Mammary epithelial cell (primary cell): Measurements from ENCODE around the gene SMIM12.

Source experiments
- EZH2 ChIP-seq: IDR thresholded peaks from 2 replicates; pipeline ENCODE4 v1.6.1; 2012; ENCODE audit warnings: low read length, inconsistent platforms, borderline replicate concordance
- TF ChIP-seq, protein P1 (sequence below), 2 donors: IDR thresholded peaks in 1 of 2; conservative IDR thresholded peaks in 1 of 2; 2 replicates each; pipeline ENCODE4 v1.5.1; 2011 to 2012; ENCODE audit warnings: inconsistent platforms in 2 of 2, low read length in 2 of 2, mild to moderate bottlenecking in 2 of 2, control low read depth in 1 of 2, low read depth in 1 of 2; ENCODE audit not compliant: insufficient read depth in 1 of 2; ENCODE audit errors: extremely low read depth in 1 of 2

DNA sequence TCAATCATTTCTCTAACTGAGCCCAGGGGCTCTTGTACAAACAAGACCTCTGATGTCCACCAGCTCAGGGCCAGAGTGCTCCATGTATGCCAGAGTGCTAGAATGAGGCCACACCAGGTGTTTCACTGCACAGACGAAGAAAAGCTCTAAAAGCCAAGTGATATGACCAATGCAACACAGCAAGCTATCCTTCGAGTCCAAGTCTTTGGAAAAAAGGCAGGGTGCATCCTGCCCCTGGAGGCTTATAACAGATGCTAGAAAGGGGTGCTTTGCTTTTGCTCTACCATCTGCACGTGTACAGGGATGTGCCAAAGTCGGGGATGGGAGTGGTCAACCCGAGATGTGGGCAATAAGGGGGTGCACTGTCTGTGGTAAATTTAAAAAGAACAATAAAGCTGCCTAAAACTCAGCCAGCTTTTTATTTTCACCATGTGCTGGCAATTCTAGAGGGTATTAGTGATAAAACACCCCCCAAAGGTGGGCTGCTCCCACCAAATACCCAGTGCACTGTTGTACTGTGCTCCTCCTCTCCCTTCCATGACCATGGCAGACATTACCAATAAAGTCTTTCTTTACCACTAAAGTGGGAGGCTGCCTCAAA, 32.1 kb downstream of the SMIM12 start:
- TF ChIP-seq, protein P1, sequence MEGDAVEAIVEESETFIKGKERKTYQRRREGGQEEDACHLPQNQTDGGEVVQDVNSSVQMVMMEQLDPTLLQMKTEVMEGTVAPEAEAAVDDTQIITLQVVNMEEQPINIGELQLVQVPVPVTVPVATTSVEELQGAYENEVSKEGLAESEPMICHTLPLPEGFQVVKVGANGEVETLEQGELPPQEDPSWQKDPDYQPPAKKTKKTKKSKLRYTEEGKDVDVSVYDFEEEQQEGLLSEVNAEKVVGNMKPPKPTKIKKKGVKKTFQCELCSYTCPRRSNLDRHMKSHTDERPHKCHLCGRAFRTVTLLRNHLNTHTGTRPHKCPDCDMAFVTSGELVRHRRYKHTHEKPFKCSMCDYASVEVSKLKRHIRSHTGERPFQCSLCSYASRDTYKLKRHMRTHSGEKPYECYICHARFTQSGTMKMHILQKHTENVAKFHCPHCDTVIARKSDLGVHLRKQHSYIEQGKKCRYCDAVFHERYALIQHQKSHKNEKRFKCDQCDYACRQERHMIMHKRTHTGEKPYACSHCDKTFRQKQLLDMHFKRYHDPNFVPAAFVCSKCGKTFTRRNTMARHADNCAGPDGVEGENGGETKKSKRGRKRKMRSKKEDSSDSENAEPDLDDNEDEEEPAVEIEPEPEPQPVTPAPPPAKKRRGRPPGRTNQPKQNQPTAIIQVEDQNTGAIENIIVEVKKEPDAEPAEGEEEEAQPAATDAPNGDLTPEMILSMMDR (conservative IDR thresholded peaks at IDR 0.05 in 1 of 2, IDR thresholded peaks at IDR 0.05 in 1 of 2; ENCODE audit: extremely low read depth in 1 of 2, insufficient read depth in 1 of 2, low read depth in 1 of 2, low read length in 2 of 2), result no peak
- TF ChIP-seq EZH2, result no peak
